SK-N-SH (cell line): ENCODE measurements around the gene NEURL3.

Source experiments
- CTCF ChIP-seq: fragments of 200-600 bp; sonication (generic); IDR thresholded peaks from 2 replicates; pipeline ENCODE4 v1.6.1; 2017; ENCODE audit warnings: antibody characterized with exemption, mild to moderate bottlenecking, moderate library complexity
- REST ChIP-seq: IDR thresholded peaks from 2 replicates; pipeline ENCODE4 v1.6.1; 2012; ENCODE audit warnings: mild to moderate bottlenecking, low read depth, low read length, moderate library complexity

GRCh38 chr2:96522304-96523203, 17.4 kb upstream of the NEURL3 start:
- TF ChIP-seq CTCF (no peak), REST (no peak)
